Measurements from ENCODE around the gene MKNK1. TPM values are rescaled to one million over a fixed set of nuclear protein-coding genes. Genes with fewer than 3 reads are reported as not detected.
"Not testable (repeated sequence)": the region's sequence is repeated elsewhere in the genome, so short reads cannot be mapped to it uniquely, and the experiment has no call there.

MKNK1 gene
- 12.8 and 18.6 TPM in 2 replicates for total RNA-seq
- 20.3 and 23.7 TPM in 2 replicates for polyA plus RNA-seq

GRCh38 chr1:46603858-46604549, at the start of gene MKNK1:
MKNK1 (minus strand) TSS chr1:46604268; CDS start chr1:46583327, 20,941 bp downstream.
- H3K9me3 ChIP-seq (ENCODE audit: low read depth) = no peaks in the 10 kb centered on the region
- DNase-seq (ENCODE audit: low read depth in 1 of 2, low spot score in 1 of 2) = peak; percentile 96 to 97
- peak; percentile 31 for TF ChIP-seq CTCF (IDR thresholded peaks at IDR 0.05; ENCODE audit: low read depth, low read length)
- no peak within 1 kb of the TSS for H3K27ac ChIP-seq
- H3K36me3 ChIP-seq = no peaks in the 10 kb centered on the region
- no peaks in the 10 kb centered on the region for H3K27me3 ChIP-seq
- peak within 1 kb of the TSS; percentile 49 for H3K4me3 ChIP-seq
- no peaks in the 10 kb centered on the region for H3K4me1 ChIP-seq (ENCODE audit: low read depth)

GRCh38 chr1:46653405-46653958, 49.4 kb upstream of the MKNK1 start:
- Histone ChIP-seq H3K27me3 (no peaks in the 10 kb centered on the region), H3K36me3 (peaks cover 21% of the 10 kb centered on the region)
- no peak for TF ChIP-seq CTCF (IDR thresholded peaks at IDR 0.05; ENCODE audit: low read depth, low read length)

GRCh38 chr1:46652321-46653100, 48.4 kb upstream of the MKNK1 start:
- Histone ChIP-seq H3K9me3 (ENCODE audit: low read depth) (no peaks in the 10 kb centered on the region), H3K4me3 (no peak overlapping the region), H3K27ac (no peak overlapping the region), H3K27me3 (no peaks in the 10 kb centered on the region), H3K36me3 (peaks cover 16% of the 10 kb centered on the region), H3K4me1 (ENCODE audit: low read depth) (no peaks in the 10 kb centered on the region)
- TF ChIP-seq CTCF (IDR thresholded peaks at IDR 0.05; ENCODE audit: low read depth, low read length) = no peak
- DNase-seq (ENCODE audit: low read depth in 1 of 2, low spot score in 1 of 2) = no peak

More at GRCh38 chr1:46653405-46653958, 49.4 kb upstream of the MKNK1 start:
- Histone ChIP-seq H3K4me3 (no peak overlapping the region), H3K27ac (peak overlapping the region; percentile 4), H3K9me3 (ENCODE audit: low read depth) (no peaks in the 10 kb centered on the region), H3K4me1 (ENCODE audit: low read depth) (no peaks in the 10 kb centered on the region)
- DNase-seq (ENCODE audit: low read depth in 1 of 2, low spot score in 1 of 2) = peak in 1 of 2 donors; percentile 32

- peaks cover 11% of the 10 kb centered on the region for H3K36me3 ChIP-seq
- DNase-seq (ENCODE audit: low read depth in 1 of 2, low spot score in 1 of 2); H3K4me1 ChIP-seq (ENCODE audit: low read depth); H3K27ac ChIP-seq; H3K27me3 ChIP-seq; H3K4me3 ChIP-seq; H3K9me3 ChIP-seq (ENCODE audit: low read depth): not testable (repeated sequence)
Measured at GRCh38 chr1:46651152-46651551, 47.1 kb upstream of the MKNK1 start.

- H3K9me3 ChIP-seq (ENCODE audit: low read depth) = no peaks in the 10 kb centered on the region
- H3K4me1 ChIP-seq (ENCODE audit: low read depth) = no peaks in the 10 kb centered on the region
- H3K36me3 ChIP-seq = peaks cover 8% of the 10 kb centered on the region
- no peak for DNase-seq (ENCODE audit: low read depth in 1 of 2, low spot score in 1 of 2)
- H3K27me3 ChIP-seq = no peaks in the 10 kb centered on the region
- TF ChIP-seq CTCF (IDR thresholded peaks at IDR 0.05; ENCODE audit: low read depth, low read length) = no peak
- no peak overlapping the region for H3K27ac ChIP-seq
- H3K4me3 ChIP-seq = no peak overlapping the region
Measured at GRCh38 chr1:46650491-46650890, 46.4 kb upstream of the MKNK1 start.

Data from cardiac muscle cell (in vitro differentiated cells and primary cell).